HG03354 (cell line): ENCODE data around the gene FRY.

Experiments used
- ATAC-seq: cut with Tn5 transposase; IDR thresholded peaks from one replicate; pipeline ENCODE4 v1.9.1; 2021; ENCODE audit warnings: mild to moderate bottlenecking; ENCODE audit not compliant: unreplicated experiment, poor library complexity, severe bottlenecking

Gene FRY

DNA sequence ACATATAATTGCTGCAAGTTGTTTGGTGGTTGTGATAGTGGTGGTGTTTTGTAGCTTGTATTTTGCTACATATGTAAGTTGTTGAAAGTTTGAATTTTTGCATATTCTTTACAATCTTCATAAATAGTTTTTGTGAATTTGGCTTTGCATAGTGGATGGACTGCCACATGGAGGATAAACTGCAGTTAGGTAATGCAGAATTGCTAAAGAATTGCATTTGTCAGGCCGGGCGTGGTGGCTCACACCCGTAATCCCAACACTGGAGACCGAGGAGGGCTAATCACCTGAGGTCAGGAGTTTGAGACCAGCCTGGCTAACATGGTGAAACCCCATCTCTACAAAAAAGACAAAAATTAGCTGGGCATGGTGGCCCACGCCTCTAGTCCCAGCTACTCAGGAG is 171.6 kb downstream of the FRY start:
- ATAC-seq: no peak

DNA sequence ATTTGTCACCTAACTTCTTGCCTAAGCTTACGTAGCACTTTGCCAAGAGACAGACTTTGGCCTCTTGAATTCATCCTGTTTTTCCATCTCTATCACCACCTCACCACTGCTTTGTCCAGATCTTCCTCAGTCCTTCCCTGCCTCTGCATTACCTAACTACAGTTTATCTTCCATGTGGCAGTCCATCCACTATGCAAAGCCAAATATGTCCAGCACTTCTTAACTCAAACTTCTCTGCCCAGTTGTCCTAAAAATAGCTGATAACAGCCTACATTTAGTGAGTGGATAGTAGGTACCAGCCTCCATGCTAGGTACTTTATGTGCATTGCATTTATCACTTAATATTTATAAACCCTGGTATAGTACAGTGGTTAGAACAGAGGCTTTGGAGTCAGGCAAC is 172.2 kb downstream of the FRY start:
- ATAC-seq: no peak

DNA sequence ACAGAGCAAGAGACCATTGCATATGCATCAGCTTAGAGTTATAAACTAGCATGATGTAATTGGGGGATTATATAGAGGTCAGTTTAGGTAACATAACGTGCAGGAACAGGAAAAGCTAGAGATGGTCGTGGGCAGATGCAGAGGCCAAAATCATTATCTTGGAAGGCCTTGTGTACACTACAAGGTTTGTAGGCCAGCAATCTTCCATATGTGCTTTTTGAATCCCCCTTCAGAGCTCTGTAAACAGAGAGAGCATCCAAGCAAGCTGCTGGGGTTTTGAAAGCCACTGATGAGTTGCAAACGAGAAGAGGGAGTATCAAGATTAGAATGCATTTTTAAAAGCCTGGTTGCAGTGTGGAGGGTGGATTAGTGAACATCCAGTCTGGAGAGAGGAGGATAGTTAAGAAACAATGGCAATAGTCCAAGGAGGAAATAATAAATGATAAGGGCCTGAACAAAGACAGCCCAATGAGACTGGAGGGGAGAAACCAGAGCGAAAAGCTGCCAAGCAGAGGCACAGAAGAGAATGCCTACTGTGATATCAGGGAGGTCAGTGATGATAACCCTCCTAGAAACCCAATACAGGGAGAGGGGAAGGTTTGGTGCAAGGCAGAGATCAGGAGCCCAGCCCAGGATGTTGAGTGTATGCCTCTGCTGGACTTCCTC is 174.0 kb downstream of the FRY start:
- ATAC-seq: no peak

DNA sequence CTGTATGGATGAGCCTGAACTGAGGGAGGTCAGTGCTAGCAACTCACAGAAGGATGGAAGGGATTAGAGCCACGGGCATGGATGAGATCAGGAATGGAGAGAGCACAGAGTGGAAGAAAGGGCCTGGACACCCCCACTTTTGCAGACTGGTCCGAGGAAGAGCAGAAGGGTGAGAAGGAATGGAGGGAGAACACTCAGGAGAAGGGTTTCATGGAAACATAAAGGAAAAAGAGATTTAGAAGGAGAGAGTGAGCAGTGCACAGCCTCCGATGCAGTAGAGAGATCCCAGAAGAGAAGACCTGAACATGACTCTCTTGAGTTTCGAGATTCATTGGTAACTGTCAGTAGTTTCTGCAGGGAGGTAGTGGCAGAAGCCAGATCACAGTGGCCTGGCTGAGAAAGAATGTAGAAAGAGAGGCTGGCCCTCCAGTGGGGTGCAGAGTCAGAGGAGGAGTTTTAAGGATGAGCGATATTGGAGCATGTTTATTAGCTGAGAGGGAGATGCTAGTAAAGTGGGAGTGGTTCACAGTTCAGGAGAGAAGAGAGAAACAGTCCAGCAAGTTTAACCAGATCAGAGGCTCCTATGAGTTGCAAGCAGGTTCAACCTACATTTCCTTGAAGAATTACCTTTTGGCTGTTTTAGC is 174.6 kb downstream of the FRY start:
- ATAC-seq: no peak

DNA sequence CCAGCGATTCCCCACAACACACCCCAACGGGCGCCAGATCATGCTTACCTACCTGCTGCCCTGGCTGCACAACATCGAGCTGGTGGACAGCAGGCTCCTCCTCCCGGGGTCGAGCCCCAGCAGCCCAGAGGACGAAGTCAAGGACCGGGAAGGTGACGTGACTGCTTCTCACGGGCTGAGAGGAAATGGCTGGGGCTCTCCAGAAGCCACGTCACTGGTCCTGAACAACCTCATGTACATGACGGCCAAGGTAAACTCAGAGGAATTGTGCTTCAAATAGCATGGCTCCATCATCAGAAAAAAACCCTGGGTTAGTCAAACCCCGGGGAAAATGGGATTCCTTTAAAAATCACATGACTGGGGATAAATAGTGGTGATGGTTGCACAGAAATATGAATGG is 177.3 kb downstream of the FRY start:
- ATAC-seq: no peak

DNA sequence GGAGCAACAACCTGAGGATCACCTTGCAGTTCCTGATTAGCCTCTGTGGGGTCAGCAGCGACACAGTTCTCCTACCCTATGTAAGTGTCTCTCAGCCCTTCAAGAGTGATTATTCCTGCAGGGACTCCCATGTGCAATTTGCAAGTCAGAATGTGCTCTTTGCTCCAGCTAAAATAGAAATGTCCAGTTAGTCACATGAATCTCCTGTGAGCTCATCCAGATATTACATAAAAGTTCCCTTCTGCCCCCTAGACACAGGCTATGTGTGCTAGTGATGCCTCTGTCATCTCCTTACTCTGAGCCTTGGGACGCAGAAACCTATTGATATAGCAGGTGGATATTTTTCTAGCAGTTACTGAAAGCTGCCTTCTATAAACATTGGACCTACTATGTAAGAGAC is 178.1 kb downstream of the FRY start:
- ATAC-seq: no peak

DNA sequence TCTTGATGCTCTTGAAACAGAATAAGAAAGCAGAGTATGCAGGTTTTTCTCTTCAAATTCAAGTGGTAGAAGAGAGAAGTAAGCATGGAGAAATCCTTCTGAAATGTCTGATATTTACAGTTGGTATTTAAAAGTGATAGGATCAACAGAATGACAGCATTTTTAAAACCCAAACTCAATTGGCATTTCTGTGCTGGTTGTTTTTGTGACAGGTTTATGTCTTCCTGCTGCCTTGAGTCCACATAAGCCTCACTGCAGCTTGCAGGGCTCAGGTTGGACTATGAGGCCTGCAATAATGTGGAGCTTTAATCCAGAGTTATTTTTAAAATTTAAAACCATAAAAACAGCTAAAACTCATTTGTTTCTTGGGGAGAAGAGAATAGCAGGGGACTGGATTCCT is 178.5 kb downstream of the FRY start:
- no peak for ATAC-seq

DNA sequence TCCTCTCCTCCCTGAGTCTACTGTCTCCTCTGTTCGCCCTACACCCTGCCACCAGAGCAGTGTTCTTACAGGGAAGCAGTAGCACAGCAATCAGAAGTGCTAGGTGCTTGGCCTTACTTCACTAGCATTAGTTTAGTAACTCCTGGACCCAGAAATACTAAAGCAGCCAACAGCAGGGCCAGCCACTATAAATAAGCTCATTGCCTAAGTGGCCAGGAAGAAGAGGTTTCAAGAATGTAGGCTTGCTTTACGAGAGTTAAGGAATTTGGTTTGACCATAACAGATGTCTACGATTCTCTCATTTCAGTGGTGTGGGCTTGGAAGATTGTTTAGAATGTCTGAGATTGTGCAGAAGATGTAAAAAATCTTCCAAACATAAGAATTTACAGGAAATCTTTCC is 180.2 kb downstream of the FRY start:
- ATAC-seq: no peak

DNA sequence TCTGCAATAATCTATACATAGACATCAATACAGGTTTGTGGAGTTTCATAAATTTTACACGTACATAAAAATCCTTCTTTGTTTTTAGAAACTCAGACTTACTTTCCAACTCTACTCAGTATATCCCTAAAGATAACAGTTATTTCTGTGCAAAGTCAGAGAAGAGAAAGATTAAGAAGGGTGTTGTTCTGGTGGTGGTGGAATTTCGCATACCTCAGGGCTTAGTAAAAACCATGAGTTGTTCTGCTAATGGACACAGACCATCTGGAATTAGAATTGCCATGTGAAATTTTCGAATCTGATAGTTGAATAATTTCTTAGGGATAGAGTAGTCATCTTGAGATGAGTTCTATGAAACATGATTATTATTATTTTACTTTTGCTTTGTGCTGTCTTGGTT is 180.8 kb downstream of the FRY start:
- no peak for ATAC-seq

DNA sequence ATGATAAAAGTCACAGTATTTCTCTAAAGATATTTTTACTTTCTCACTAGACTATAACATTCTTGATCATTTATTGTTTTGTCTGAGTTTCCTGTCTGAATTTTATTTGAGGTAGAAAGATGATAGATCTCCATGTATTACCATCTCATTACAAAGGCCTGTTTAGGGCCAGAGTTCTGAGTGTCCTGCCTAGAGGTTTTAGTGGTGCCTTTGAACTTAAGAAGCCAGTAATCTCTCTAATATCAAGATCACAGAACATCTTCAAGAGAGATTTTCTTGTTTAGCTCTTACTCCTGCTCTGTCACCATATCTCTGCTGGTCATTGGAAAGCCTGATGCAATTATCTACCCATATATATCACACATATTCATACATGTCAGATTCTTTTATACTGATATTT is 182.1 kb downstream of the FRY start:
- ATAC-seq: no peak

DNA sequence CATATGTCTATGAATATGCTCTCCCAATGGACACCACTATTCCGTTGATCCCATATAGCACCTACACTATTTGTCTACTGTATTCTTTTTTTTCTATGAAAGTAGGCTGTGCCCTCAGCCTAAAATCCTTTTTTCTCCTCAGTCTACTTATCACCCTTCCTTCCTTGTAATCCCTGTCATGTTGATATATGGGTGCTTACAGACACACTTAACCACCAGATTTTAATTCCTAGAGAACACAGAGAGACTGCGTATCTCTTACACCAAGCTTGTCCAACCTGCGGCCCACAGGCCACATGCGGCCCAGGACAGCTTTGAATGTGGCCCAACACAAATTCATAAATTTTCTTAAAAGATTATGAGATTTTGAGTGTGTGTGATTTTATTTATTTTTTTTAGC is 182.5 kb downstream of the FRY start:
- no peak for ATAC-seq

DNA sequence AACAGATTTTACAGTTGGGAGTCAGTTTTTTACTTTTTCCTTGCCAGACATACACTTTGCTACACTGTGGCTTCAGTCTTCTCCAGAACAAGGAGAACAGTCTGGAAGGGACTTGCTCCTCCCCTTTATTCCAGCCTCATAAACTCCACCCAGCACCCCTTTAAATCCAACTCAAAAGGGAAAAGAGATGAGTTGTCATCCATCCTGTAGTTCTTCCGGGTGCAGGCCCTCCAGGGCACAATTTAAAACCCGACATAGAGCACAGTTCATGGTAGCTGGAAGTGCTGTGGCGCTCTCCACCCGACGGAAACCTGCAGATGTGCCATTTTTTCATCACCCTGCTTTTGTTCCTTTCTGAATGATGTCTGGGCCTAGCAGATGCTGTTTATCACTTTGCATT is 184.7 kb downstream of the FRY start:
- no peak for ATAC-seq

DNA sequence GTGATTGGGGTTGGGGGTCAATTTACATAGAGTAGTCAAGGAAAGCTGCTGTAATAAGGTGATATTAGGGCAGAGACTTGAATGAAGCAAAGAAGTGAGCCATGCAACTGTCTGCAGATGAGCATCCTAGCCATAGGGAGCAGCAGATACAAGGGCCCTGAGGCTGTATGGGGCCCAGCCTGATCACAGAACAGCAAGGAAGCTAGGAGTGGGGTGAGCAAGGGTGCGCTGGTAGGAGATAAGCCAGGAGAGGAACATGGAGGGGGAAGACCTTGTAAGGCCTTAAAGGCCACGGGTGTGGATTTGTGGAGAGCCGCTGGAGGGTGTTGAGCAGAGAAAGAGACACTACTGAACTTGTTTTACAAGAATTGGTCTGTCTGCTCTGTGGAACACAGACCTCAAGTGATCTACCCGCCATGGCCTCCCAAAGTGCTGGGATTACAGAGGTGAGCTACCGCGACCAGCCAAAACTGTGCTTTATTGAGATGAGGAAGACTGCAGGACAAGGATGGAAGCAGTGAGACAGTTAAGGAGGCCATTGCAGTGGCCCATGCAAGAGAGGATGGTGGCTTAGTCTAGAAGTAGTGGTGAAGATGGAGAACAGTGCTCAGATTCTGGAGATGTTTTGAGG is 190.6 kb downstream of the FRY start:
- no peak for ATAC-seq

DNA sequence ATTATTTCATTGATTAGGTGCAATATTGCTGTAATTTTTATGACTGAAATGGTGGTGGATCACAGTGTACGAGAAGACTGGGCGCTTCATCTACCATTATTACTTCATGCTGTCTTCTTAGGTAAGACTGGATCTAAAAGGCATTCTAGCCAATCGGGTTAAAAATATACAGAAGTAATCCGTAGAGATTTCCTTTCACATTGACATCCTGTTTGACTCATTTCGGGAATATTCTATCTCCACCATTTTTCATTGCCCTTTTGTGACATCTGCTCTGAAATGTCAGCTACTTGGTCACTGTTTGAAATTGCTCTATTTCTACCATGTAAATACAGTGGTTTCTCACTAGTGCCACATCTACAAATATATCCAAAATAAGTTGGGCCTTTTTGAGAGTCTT is 193.3 kb downstream of the FRY start:
- no peak for ATAC-seq

DNA sequence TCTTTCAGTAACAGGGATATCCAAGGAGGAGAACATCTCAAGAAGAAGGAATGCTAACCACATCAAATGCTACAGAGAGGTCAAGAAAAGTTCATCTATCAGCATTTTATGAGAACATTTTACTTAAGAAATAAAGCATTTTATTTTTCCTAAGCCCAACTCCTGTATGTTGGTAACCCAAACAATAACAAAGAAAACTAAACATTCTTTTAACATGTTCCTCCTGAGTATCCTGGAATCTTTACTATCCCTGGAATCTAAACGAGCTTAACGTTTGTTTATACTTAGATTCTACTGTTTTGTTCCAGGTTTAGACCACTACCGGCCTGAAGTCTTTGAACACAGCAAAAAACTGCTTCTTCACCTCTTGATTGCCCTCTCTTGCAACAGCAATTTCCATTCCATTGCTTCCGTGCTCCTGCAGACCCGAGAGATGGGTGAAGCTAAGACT is 193.9 kb downstream of the FRY start:
- no peak for ATAC-seq

DNA sequence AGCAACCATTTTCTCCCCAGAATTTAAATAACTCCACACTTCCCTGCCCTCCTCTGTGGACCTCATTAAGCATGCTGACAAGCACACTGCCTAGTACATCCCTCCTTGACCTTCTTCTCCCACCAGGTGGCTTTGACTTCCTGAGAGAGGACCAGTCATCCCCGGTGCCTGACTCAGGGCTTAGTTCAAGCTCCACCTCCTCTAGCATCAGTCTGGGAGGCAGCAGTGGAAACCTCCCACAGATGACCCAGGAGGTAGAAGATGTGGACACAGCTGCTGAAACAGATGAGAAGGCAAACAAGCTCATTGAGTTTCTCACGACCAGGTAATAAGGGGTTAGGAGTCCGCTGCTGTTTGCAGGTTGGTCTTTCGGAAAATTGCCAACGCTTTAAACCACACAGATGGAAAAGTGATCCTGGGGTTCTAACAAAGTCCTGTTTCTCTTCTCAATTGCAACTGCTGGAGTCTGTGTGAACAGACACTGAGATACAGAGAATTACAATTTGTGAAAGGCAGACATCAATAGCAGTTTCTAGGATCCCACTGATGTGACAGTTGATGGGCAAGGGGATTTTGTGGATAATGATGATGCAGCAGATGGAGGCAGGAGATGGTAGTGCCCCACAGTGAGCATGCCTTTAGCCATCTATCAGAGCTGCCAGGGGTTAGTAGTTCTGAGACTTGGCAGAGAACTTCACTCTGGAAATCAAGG is 196.9 kb downstream of the FRY start:
- no peak for ATAC-seq

DNA sequence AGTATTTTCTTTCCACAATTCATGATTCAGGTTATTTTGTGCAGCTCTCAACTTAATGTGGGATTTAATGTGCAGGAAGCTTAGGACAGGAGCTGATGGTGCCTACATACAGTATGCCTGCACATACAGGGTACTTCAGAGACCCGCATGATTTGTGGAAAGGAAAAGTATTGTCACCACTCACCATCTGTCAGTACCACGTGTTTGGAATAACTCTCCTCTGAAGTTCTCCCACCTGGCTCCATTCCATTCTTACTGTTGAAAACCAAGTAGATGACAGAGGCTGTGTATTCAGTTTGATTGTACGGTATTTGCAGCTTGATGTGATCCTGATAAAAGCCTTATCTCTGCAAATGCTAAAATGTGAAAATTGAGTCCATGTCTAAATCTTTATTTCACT is 197.9 kb downstream of the FRY start:
- no peak for ATAC-seq

DNA sequence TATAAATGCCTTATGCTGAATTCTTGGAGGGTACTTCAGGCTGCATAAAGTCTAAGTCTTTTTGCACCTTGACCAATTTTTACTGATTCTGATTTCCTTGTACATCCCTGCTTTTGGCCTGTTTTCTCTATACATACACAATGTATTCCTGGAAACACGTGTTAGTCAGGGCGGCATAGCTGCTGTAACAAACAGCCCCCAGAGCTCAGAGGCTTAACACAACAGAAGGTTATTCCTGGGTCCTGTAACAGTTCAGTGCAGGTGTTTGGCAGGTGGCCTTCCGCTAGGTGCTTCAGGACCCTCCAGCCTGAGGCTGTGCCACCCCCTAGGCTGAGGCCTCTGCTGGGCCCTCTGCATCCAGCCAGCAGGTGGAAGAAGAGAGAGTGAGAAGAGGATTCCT is 200.7 kb downstream of the FRY start:
- ATAC-seq: no peak

DNA sequence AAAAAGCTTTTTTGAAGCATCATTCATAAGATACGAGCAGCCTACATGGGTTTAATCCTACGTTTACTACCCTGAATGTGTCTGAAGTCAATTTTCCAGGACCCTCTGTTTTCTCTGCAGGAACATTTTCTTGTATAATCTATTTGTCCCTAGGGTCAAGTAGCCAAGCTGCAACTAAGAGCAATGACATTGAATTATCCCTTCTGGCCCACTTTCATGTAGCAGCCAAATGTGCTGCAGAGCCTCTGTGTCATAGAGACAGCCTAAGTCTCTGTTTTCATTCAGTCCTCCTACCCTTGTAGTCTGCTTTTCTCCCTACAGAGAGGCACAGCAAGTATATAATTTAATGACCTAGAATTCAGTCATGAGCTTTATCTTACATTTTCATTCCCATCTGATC is 201.5 kb downstream of the FRY start:
- ATAC-seq: no peak

DNA sequence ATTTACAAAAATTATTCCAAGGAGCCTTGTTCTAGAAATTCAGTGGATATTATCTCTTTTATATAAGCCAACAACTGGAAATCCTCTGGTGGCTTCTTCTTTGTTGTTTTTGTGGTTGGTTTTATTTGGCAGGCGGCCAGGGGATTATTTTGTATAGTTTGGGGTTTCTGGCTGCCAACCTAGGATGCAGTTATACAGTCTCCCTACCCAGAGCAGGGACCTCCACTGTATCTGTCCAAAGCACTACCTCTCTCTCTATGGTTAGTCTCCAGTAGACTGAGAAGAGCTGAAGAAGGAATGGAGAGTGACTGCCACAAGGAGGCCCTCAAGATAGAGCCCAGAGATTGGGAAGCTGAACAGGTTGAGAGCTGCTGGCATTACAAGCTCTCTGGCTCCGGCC is 203.3 kb downstream of the FRY start:
- no peak for ATAC-seq

DNA sequence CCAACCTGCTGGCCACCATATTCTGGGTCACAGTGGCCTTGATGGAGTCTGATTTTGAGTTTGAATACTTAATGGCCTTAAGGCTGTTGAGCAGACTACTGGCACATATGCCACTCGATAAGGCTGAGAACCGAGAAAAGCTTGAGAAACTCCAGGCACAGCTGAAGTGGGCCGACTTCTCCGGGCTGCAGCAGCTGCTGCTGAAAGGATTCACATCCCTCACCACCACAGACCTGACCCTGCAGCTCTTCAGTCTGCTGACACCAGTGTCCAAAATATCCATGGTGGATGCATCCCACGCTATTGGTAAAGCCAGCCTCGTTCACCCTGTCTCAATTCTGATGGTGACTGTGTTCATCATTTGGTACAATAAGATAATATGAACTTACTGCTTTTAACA is 206.1 kb downstream of the FRY start:
- no peak for ATAC-seq
